Activated CD8-positive, alpha-beta memory T cell treated with anti-CD3 and anti-CD28 coated beads for 1 hour (primary cell): ENCODE data around the gene NUP93.
"Not testable (repeated sequence)": the region's sequence is repeated elsewhere in the genome, so short reads cannot be mapped to it uniquely, and the experiment has no call there.

Source experiments
- DNase-seq, 2 donors: peaks; one replicate each; pipeline ENCODE4 v3.0.0-alpha.2; 2020; ENCODE audit warnings: low read depth in 1 of 2; ENCODE audit errors: extremely low read depth in 1 of 2

The NUP93 gene

DNA sequence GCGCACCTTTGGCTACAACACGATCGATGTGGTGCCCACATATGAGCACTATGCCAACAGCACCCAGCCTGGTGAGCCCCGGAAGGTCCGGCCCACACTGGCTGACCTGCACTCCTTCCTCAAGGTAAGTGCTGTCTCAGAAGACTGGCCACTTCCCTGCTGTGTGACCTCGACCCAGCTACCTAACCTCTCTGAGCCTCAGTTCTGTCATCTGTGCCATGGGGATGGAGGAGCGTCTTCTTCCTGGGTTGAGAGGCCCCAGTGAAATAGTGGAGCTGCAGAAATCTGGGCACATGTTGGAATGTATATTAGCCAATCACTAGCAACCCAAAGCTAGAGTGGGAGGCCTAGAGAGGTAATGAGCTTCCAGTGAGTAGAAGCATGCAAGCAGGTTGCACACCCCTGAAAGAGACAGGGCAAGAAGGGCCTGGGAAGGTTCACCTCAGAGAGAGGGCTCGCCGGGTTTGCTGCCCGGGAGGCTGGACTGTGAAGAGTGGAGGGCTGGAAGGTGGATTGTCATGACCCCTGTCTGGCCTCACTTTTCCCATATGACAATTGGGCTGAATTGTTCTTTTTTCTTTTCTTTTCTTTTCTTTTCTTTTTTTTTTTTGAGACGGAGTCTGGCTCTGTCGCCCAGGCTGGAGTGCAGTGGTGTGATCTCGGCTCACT, 135.6 kb downstream of the NUP93 start:
- no peak for DNase-seq

DNA sequence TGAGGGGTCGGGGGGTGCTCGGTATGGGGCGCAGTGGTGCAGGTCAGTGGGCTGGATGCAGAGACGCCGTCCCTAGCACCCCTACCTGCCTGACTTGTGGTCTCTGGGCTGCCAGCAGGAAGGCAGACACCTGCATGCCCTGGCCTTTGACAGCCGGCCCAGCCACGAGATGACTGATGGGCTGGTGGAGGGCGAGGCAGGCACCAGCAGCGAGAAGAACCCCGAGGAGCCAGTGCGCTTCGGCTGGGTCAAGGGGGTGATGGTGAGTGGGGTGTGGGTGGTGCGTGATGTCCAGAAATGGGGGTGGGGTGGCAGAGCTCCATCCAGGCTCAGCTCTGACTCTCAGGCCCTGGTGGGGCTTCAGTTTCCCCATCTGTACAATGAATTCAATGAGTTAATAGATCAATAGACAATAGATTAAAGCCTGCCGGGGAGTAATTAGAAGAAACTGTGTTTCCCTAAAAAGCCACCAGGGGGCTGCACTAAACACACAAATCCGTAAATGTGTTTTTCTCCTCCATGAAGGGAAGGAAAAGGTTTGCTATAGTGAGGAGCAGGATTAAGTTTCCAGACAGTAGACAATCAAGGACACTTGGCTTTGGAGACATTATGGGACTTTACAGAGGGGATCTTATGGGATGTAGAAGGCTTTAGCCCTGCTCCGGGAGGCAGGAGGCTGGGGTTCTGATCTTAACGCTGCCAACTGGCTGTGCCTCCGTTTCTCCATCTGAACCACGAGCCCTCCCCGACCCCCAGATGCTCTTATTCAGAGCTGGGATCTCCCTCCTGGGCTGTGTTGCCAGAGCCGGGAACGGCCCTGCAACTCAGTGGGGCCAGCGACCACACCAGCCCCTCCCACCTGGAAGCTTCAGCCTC, 137.3 kb downstream of the NUP93 start:
- no peak for DNase-seq

DNA sequence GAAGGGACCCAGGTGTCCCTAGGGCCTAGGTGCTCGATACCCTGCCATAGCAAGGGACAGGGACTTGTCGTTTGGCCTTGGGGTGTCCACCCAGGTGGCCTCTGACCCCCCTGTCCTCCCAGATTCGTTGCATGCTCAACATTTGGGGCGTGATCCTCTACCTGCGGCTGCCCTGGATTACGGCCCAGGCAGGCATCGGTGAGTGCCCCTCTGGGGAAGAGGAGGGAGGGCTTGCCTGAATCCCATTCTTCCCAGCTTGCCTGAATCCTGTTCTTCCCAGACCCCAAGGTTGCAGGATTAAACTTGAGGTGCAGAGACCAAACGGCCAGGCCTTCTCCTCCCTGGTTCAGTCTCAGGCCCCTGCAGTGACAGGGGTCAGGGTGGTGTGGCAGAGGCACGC, 138.2 kb downstream of the NUP93 start:
- no peak for DNase-seq

DNA sequence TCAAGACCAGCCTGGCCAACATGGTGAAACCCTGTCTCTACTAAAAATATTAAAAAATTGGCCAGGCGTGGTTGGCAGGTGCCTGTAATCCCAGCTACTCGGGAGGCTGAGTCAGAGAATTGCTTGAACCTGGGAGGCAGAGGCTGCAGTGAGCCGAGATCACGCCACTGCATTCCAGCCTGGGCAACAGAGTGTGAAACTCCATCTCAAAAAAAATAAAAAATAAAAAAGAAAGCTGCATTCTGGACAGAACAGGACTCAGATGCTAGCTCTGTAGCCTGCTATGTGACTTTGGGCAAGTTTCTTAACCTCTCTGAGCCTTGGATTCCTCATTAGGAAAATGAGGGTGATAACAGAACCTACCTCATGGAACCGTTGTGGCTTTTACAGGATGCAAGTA, 138.8 kb downstream of the NUP93 start:
- not testable (repeated sequence) for DNase-seq

DNA sequence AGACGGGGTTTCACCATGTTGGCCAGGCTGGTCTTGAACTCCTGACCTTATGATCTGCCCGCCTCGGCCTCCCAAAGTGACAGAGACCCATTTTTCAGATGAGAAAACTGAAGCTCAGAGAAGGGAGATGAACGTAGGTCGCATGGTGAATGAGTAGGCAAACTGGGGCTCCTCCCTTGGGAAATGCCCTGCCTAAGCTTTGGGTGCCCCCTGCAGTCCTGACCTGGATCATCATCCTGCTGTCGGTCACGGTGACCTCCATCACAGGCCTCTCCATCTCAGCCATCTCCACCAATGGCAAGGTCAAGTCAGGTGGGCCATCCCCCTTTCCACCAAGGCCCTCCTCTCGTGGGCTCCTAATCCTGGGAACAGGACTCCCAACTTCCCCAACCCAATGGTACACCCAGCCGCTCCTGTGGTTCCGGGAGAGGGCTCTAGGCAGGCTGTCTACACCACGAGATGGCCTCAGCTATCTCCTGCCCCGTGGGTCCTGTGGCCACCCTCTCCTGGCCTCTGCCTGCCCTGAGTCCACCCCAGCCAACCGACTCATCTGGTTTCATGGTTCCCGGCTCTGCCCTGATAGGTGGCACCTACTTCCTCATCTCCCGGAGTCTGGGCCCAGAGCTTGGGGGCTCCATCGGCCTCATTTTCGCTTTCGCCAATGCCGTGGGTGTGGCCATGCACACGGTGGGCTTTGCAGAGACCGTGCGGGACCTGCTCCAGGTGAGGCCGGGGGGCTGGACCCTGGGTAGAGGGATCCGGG, 139.8 kb downstream of the NUP93 start:
- DNase-seq, result no peak

DNA sequence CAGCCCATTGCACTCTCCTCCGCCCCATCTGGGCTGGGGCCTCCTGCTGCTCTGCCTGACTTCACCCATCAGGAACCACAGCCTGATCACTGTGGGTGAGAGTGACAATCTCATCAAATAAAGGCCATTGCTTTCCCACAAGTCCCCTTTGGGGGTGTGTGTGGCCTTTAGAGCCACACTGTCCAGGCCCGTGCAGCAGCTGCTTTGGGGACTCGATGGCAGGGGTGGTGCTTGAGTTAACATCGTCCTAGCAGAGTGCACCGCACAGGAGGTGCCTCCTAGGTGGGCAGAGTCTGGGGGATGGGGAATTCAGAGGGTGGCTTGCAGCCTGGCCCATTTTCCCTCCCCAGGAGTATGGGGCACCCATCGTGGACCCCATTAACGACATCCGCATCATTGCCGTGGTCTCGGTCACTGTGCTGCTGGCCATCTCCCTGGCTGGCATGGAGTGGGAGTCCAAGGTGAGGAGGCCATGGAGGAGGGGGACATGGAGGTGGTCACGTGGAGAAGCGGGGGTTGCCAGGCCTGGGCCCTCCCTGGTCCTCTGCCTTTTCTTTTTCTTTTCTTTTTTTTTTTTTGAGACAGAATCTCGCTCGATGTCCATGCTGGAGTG, 140.5 kb downstream of the NUP93 start:
- no peak for DNase-seq

DNA sequence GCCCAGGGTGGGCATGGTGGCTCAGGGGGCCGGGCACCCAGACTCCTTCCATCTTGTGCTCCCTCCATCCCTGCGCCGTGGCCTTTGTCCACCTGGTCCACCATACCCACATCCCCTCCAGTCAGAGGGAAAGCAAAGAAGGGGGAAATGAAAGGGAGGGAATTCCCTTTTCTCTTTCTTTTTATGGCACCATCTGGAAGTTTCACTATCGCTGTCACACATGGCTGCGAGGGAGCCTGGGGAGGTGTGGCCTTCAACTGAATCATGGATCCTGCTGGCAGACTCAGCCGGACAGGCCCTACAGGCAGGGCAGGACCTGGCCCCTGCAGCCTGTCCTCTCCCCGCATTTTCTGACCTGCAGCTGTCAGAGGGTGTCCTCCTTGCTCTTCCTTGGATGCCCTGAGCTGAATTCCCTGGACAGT, 141.3 kb downstream of the NUP93 start:
- no peak for DNase-seq

DNA sequence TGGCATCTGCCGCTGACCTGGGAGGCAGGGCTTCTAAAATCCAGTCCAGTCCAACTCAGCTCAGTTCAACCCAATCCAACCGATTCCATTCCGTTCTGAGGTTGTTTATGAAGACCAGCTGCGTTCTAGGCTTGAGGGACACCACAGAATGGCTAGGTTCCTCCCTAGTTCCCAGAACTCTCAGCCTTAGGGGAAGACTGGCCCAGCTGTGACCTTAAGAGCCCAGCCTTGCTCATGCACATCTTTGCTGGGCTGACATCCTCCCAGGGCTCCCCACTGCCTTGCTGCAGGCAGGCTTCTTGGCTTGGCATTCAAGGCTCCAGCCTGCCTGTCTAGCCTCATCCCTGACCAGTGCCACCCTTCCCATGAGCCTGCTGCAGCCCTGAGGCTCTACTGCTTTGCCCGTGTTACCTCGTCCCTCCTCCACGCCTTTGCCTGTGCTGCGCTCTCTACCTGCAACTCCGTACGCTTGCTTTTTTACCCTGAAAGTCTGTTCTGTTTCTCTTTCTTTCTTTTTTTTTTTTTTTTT, 143.0 kb downstream of the NUP93 start:
- no peak for DNase-seq

DNA sequence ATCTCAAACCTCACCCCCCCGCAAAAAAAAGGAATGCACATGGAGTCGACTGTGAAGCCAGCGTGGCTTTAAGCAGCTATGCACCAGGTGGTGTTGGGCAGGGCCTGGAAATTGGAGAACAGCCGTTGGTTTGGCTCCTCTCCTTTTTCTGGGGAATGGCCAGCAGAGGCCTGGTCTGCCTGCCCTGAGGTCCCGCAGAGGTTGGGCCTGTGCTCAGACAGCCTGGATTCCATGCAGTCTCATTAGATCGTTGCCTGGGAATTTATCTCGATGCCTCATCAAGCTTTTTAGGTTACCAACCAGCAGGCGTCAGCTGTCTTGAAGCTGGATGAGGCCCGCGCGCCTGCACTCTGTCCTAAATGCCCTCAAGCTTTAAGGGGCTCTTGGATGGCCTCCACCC, 144.9 kb downstream of the NUP93 start:
- DNase-seq, result no peak

DNA sequence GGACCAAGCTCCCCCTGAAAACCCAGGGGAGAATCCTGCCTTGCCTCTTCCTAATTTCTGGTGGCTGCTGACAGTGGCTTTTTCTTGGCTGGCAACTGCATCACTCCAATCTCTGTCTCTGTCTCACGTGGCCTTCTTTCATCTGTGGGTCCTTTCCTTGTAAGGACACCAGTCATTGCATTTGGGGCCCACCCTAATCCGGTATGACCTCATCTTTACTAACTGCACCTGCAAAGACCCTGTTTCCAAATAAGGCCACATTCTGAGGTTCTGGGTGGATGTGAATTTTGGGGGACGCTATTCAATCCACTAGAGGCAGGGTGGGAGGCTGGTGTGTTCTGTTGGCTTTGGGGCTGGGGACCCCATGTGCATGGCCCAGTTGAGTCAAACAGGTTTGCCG, 146.1 kb downstream of the NUP93 start:
- DNase-seq, result no peak

DNA sequence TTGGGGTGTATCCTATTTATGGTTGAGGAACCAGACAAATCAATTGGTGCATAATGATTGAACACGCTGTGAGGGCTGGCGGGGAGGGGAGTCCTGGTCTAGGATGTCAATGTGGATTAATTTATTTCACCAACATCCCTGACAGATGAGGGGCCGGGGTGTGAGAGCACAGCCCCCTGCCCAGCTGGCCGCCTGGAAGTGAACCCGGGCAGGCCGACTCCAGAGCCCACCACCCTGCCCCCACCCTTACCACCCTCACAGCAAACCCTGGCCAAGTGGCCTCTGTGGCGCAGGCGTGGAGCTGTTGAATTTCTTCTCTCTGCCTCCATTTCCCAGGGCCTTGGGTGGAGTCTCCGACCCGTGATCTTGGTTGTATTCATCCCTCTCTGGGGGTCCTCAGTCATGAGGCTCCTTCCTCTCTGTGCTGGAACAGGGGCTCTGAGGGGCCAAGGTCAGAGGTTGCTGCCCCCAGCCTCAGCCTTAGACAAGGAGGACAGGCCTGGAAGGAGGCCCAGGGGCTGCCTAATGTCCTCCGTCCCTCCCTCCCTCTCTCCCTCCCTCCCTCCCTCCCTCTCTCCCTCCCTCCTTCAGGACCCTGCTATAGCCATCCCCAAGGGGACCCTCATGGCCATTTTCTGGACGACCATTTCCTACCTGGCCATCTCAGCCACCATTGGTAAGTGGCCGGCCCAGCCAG, 147.7 kb downstream of the NUP93 start:
- DNase-seq, result no peak

DNA sequence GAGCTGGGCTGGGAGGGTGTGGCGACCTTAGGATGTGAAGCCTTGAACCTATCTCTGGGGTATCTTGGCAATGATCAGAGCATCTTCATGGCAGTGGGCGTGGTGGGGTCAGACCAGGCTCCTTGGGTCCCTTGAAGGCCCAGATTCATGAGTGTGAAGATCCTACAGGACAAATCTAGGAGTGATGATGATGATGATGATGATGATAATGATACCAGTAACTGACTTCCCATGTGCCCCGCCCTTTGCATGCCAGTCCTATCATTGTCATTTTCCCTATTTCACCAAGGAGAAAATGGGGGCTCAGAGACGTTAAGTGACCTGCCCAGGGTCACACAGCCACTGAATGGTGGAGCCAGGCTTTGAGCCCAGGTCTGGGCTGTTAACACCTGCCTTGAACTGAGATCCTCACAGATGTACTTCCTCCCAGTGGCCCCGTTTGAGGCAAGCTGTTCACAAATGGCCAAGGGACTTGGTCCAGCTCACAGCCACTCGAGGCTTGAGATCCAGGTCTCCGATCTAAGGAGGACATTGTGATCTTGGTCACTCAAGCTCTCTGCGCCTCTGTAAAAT, 148.4 kb downstream of the NUP93 start:
- DNase-seq, result no peak

DNA sequence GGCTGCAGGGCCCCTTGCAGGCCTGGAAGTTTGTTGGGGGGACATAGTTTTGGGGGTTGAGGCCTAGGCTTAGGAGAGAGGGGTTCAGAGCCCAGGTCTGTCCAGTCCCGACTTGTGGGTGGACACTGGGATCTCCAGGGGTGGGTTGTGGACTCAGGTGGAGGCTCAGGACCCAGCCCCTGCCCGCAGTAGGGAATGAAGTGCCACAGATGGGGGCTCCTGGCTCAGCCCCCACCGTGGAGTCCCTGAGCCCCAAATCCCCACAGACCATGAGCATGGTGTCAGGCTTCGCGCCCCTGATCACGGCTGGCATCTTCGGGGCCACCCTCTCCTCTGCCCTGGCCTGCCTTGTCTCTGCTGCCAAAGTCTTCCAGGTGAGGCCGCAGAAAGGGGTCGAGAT, 149.3 kb downstream of the NUP93 start:
- no peak for DNase-seq

DNA sequence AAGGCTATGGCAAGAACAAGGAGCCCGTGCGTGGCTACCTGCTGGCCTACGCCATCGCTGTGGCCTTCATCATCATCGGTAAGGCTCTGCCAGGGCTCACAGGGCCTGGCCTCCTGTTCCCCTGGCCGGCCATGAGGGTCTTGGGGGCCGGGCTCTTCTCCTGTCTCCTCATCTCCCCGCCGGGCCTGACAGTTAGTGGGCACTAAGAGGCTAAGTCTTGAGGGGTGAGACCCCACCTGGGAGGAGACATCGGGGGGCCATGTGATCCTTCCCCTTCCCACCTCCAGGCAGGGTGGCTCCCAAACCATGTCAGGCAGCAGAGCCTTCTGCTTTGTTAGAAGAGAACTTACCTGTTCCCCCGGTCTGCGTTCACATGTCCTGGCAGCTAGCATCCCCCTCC, 150.2 kb downstream of the NUP93 start:
- no peak for DNase-seq

DNA sequence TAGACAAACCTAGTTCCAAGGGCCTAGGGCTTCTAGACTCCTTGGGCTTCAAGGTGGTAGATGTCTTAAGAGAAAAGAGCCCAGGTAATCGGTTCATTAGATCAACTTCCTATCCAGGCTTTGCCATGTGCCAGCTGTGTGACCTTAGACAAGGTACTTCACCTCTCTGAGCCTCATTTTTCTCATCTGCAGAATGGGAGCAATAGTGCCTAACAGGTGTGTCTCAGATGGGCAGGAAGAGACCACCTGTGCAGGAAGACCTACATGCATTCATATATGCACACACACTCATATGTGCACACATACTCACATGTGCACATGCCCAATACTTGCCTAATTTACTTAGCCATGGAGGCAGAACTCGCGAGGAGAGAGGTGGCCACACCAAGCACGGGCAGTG, 150.8 kb downstream of the NUP93 start:
- DNase-seq, result no peak

DNA sequence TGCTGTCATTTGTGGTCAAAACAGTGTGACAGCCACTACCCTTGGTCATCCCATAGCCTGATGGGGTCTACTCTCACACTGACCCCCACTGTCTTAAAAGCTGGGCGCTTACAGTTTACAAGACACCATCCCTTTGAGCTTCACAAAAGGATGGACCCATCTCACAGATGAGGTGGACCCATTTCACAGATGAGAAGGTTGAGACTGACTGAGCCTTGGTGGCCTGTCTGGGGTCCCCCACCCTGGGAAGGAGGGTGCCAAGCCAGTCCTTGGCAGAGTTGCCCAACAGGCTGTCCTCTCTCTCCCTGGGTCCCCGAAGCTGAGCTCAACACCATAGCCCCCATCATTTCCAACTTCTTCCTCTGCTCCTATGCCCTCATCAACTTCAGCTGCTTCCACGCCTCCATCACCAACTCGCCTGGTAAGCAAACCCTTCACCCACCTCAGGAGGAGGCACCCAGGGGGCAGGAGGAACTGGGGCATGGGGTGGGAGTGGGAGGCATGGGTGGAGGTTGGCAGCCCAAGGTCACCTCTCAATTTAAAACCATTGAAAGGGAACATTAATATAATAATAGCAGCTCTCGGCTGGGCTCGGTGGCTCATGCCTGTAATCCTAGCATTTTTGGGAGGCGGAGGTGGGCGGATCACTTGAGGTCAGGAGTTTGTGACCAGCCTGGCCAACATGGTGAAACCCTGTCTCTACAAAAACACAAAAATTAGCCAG, 152.3 kb downstream of the NUP93 start:
- DNase-seq, result no peak

DNA sequence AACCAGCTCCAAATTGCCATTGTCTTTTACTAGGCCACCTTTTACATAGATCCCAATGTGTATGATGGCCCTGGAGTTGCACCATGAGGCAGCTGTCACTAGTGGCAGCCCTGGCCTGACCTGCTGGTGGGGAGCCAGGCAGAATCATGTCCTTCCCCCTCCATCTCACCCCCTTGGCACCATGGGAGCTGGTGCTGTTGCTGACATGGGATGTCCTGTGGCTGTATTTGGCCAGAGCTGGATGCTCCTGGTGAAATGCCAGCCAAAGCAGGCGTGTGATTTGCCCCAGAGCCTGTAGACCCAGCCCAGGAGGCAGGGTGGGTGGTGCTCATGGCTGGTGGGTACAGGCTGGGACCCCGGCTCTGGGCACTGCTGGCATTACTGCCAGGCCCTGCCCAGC, 153.7 kb downstream of the NUP93 start:
- DNase-seq, result no peak

DNA sequence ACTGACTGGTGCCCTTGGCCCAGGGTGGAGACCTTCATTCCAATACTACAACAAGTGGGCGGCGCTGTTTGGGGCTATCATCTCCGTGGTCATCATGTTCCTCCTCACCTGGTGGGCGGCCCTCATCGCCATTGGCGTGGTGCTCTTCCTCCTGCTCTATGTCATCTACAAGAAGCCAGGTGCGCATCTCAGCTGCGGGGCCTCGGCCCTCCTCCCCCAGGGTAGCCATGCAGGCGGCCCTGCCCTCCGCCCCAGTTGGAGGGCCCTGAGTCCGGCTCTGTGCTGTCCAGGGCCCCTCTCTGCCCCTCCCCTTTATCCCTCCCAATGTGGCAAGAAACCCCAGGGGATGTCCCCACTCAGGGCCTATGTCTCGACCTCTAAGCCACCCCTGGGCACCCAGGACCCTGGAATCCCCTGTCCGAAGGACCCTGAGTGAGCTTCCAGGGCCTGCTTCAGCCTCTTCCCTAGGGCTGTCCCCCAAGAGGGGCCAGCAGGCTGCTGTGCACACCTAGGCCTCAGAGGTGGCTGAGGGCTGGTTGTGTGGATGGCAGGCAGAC, 154.2 kb downstream of the NUP93 start:
- DNase-seq, result no peak

DNA sequence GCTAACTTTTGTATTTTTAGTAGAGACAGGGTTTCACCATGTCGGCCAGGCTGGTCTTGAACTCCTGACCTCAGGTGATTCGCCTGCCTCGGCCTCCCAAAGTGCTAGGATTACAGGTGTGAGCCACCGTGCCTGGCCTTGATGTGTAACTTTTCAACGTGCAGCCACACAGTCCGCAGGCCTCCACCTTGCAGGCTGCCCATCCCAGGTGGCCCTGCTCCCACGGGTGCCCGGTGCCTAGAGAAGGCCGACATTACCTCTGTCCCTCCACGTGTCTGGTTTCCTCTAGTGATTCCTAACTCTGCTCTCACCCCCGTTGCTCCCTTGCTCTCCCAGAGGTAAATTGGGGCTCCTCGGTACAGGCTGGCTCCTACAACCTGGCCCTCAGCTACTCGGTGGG, 155.0 kb downstream of the NUP93 start:
- not testable (repeated sequence) for DNase-seq
